Progenitor cell of endocrine pancreas (in vitro differentiated cells): ENCODE measurements around the gene TRAF3IP1. TPM values are rescaled to one million over a fixed set of nuclear protein-coding genes. Genes with fewer than 3 reads are reported as not detected.

ENCODE experiments used
- DNase-seq: peaks from one replicate; pipeline ENCODE4 v3.0.0; 2021; ENCODE audit warnings: low spot score; ENCODE audit not compliant: unreplicated experiment
- H3K27ac Mint-ChIP-seq: 2 replicates; pipeline ENCODE4 v1.8.0; 2021; ENCODE audit warnings: mild to moderate bottlenecking, moderate library complexity, mixed read lengths
- H3K27me3 Mint-ChIP-seq: 2 replicates; pipeline ENCODE4 v1.8.0; 2021; ENCODE audit warnings: mixed read lengths
- H3K36me3 Mint-ChIP-seq: 2 replicates; pipeline ENCODE4 v1.8.0; 2022; ENCODE audit warnings: mixed read lengths; ENCODE audit not compliant: insufficient read depth
- H3K4me1 Mint-ChIP-seq: 2 replicates; pipeline ENCODE4 v1.8.0; 2021; ENCODE audit warnings: low read depth, mixed read lengths
- H3K4me3 Mint-ChIP-seq: 2 replicates; pipeline ENCODE4 v1.8.0; 2021; ENCODE audit warnings: low read depth, mild to moderate bottlenecking, moderate library complexity, mixed read lengths
- H3K9me3 Mint-ChIP-seq: 2 replicates; pipeline ENCODE4 v1.8.0; 2021; ENCODE audit warnings: low read depth, mixed read lengths
- total RNA-seq: library from RNA; stranded (reverse); gene quantifications from 2 replicates; pipeline ENCODE4 v1.2.1, GENCODE V29; 2021
- TF ChIP-seq, protein P1 (sequence below): fragments of 200-600 bp; sonication (generic); IDR thresholded peaks from one replicate; pipeline ENCODE4 v1.5.0; 2021; ENCODE audit warnings: antibody characterized with exemption, mild to moderate bottlenecking; ENCODE audit not compliant: unreplicated experiment

Gene TRAF3IP1
- total RNA-seq, 1 donor from 2014 or later, result 27.0 TPM

DNA sequence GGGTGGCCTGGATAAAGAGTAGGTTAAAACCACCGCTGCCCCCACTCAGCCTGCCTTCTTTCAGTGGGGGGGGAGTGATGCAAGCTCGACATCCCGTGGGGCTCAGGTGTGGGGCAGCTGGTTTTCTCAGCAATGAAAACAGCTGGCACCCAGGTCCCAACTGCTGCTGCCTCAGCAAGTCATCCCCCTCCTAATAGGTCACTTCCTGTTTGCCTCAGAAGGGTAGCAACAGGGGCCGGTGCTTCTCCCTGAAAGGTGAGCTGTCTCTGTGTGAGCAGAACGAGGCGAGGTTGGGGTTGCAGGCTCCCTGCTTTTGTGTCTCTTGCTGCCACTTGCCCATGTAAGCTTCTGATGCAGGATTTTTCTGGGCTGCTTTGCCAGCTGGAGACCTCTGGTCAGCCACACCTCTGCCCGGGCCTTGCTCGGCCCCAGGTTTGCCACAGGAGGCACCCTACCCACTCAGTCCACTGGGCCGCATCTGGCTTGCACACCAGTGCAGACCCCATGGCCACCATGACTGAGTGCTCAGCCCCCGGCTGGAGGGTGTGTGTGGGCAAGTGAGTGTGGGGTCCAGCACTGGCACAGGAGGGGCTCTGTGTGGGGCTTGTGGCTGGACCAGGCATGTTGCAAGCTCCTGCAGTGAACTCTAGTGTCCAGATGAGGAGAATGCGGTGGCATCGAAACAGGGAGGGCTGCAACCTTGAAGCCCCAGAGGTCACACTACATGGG lies 94.9 kb downstream of the TRAF3IP1 start:
- Mint-ChIP-seq H3K4me3 (no peak overlapping the region), H3K9me3 (no peaks in the 10 kb centered on the region), H3K4me1 (peaks cover 5% of the 10 kb centered on the region), H3K27ac (no peak overlapping the region), H3K27me3 (no peaks in the 10 kb centered on the region), H3K36me3 (peaks cover 2% of the 10 kb centered on the region)
- TF ChIP-seq, protein P1, sequence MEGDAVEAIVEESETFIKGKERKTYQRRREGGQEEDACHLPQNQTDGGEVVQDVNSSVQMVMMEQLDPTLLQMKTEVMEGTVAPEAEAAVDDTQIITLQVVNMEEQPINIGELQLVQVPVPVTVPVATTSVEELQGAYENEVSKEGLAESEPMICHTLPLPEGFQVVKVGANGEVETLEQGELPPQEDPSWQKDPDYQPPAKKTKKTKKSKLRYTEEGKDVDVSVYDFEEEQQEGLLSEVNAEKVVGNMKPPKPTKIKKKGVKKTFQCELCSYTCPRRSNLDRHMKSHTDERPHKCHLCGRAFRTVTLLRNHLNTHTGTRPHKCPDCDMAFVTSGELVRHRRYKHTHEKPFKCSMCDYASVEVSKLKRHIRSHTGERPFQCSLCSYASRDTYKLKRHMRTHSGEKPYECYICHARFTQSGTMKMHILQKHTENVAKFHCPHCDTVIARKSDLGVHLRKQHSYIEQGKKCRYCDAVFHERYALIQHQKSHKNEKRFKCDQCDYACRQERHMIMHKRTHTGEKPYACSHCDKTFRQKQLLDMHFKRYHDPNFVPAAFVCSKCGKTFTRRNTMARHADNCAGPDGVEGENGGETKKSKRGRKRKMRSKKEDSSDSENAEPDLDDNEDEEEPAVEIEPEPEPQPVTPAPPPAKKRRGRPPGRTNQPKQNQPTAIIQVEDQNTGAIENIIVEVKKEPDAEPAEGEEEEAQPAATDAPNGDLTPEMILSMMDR, result no peak
- no peak for DNase-seq

GRCh38 chr2:238415893-238416292 lies 95.6 kb downstream of the TRAF3IP1 start:
- Mint-ChIP-seq H3K27ac (no peak overlapping the region), H3K36me3 (no peaks in the 10 kb centered on the region), H3K4me1 (peaks cover 11% of the 10 kb centered on the region), H3K9me3 (no peaks in the 10 kb centered on the region), H3K4me3 (no peak overlapping the region), H3K27me3 (no peaks in the 10 kb centered on the region)
- DNase-seq, result no peak
- TF ChIP-seq, protein P1, result no peak

DNA sequence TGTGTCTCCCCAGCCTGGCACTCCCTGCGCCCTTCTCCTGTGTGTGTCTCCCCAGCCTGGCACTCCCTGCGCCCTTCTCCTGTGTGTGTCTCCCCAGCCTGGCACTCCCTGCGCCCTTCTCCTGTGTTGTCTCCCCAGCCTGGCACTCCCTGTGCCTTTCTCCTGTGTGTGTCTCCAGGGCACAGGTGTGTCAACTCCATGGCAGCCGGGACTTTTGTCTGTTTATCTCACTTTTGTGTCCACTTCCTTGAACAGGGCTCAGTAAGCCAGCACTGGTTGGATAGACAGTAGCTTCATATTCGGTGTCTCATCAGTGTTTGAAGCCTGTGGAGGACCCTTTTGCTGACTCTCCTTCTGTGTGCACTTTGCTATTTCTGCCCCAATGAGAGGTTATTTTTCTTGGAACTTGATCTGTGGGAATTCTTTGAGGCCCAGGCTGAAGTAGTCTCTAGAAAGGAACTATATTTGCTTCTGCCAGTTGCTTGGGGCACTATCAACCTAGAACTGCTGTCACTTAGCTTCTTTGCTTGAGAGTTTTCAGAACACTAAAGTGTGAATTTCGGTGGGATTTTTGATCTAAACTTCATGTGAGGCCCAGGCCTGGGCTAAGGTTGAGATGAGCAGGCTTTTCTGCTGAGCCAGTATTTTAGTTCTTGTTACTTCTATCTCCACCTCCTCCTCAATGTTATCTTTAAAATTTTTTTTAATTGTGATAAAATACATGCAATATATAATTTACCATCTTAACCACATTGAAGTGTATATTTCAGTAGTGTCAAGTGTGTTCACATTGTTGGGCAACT lies 98.1 kb downstream of the TRAF3IP1 start:
- no peaks in the 10 kb centered on the region for H3K27me3 Mint-ChIP-seq
- peak overlapping the region; percentile 57 for H3K27ac Mint-ChIP-seq
- H3K36me3 Mint-ChIP-seq, result no peaks in the 10 kb centered on the region
- H3K9me3 Mint-ChIP-seq, result no peaks in the 10 kb centered on the region
- DNase-seq, result no peak
- H3K4me3 Mint-ChIP-seq, result no peak overlapping the region
- TF ChIP-seq, protein P1, result no peak
- peaks cover 20% of the 10 kb centered on the region for H3K4me1 Mint-ChIP-seq

DNA sequence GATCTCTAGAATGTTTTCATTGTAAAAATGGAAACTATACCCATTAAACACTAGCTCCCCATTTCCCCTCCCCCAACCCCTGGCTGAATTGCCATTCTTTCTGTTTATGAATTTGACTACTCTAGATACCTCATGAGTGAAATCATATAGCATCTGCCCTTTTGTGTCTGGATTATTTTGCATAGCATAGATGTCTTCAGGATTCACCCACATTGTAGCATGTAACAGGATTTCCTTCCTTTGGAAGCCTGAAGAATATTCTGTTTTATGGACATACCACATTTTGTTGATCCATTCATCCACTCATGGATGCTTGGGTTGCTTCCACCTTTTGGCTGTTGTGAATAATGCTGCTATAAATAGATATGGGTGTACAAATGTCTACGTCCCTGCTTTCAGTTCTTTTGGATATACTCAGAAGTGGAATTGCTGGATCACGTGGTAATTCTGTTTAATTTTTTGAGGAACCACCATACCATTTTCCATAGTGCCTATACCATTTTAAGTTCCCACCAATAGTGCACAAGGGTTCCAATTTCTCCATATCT lies 98.8 kb downstream of the TRAF3IP1 start:
- no peaks in the 10 kb centered on the region for H3K9me3 Mint-ChIP-seq

DNA sequence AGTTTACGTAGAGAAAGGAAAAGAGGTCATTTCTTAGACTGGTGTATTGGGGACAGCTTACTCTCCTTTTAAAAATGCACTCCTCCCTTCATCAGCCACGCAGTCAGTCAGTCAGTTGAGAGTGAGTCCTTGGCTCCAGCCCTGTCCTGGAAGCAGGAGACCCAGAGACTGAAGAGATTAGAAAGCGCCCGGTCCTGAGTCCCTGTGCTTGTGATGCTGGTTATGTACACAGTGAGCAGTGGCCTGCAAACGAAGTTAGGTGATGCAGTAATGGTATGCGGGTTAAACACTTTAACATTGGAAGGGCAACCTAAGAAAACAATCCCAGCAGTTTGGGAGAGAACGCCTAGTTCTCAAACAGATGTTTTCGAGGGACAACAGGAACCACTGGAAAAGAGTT lies 100.1 kb downstream of the TRAF3IP1 start:
- no peak for DNase-seq
- H3K9me3 Mint-ChIP-seq, result no peaks in the 10 kb centered on the region
- no peaks in the 10 kb centered on the region for H3K27me3 Mint-ChIP-seq
- TF ChIP-seq, protein P1, result no peak
- H3K4me1 Mint-ChIP-seq, result peaks cover 22% of the 10 kb centered on the region
- no peak overlapping the region for H3K4me3 Mint-ChIP-seq
- no peaks in the 10 kb centered on the region for H3K36me3 Mint-ChIP-seq
- H3K27ac Mint-ChIP-seq, result peak overlapping the region; percentile 72

More for the DNA sequence above, 98.8 kb downstream of the TRAF3IP1 start:
- no peak for DNase-seq
- Mint-ChIP-seq H3K4me1 (peaks cover 20% of the 10 kb centered on the region), H3K27ac (no peak overlapping the region), H3K27me3 (no peaks in the 10 kb centered on the region), H3K4me3 (no peak overlapping the region), H3K36me3 (no peaks in the 10 kb centered on the region)
- TF ChIP-seq, protein P1, result no peak
